Effector CD8-positive, alpha-beta T cell (primary cell): ENCODE measurements around the gene MIDN.

ENCODE experiments used
- DNase-seq: peaks from one replicate; lab custom pipeline; 2025; lab: John Stamatoyannopoulos, UW

Gene MIDN

GRCh38 chr19:1270213-1270853 is 21.9 kb downstream of the MIDN start:
- DNase-seq = no peak

GRCh38 chr19:1270854-1271527 is 22.6 kb downstream of the MIDN start:
- DNase-seq = no peak

GRCh38 chr19:1271528-1272422 is 23.4 kb downstream of the MIDN start:
- DNase-seq = no peak

GRCh38 chr19:1272423-1273262 is 24.3 kb downstream of the MIDN start:
- no peak for DNase-seq

GRCh38 chr19:1273263-1274041 is 25.1 kb downstream of the MIDN start:
- DNase-seq = no peak

GRCh38 chr19:1274081-1274851 is 25.9 kb downstream of the MIDN start:
- no peak for DNase-seq

GRCh38 chr19:1274852-1275259 is 26.5 kb downstream of the MIDN start:
- DNase-seq = no peak

GRCh38 chr19:1275260-1275975 is 27.0 kb downstream of the MIDN start, which contains the start of gene FAM174C:
Gene FAM174C (plus strand): TSS chr19:1275530. CDS start chr19:1275550, 20 bp downstream.
- DNase-seq = peak; percentile 94

GRCh38 chr19:1275976-1276627 is 27.7 kb downstream of the MIDN start:
- no peak for DNase-seq

- no peak for DNase-seq
Measured at GRCh38 chr19:1276628-1277022, 28.2 kb downstream of the MIDN start.

- DNase-seq = no peak
Measured at GRCh38 chr19:1277061-1277460, 28.7 kb downstream of the MIDN start.

- DNase-seq = no peak
Measured at GRCh38 chr19:1278074-1278473, 29.7 kb downstream of the MIDN start.

GRCh38 chr19:1278713-1279660 is 30.6 kb downstream of the MIDN start:
- DNase-seq = no peak

GRCh38 chr19:1279782-1280341 is 31.5 kb downstream of the MIDN start:
- DNase-seq = peak; percentile 59

- no peak for DNase-seq
Measured at GRCh38 chr19:1280636-1281568, 32.5 kb downstream of the MIDN start.

- DNase-seq = no peak
Measured at GRCh38 chr19:1281569-1282287, 33.3 kb downstream of the MIDN start.
